GM23248 (cell line): ENCODE measurements around the gene RTRAF. TPM values are rescaled to one million over a fixed set of nuclear protein-coding genes. Genes with fewer than 3 reads are reported as not detected.

Experiments used
- DNase-seq: peaks from one replicate; pipeline ENCODE4 v3.0.0-alpha.2; 2015
- H2AFZ ChIP-seq: fragments of 200-600 bp; sonication (generic); 2 replicates; pipeline ENCODE4 v1.6.1; 2016; ENCODE audit warnings: antibody characterized with exemption
- H3F3A ChIP-seq: fragments of 200-600 bp; sonication (generic); 2 replicates; pipeline ENCODE4 v1.6.1; 2016; ENCODE audit warnings: mild to moderate bottlenecking, antibody characterized with exemption, mixed run types; ENCODE audit not compliant: insufficient read depth
- H3K27ac ChIP-seq: fragments of 200-600 bp; sonication (generic); 2 replicates; pipeline ENCODE4 v1.5.1; 2016; ENCODE audit warnings: mild to moderate bottlenecking
- H3K27me3 ChIP-seq: fragments of 200-600 bp; sonication (generic); replicated peaks from 2 replicates; pipeline ENCODE4 v1.6.1; 2016; ENCODE audit warnings: mild to moderate bottlenecking; ENCODE audit not compliant: insufficient read depth
- H3K36me3 ChIP-seq: fragments of 200-600 bp; sonication (generic); 2 replicates; pipeline ENCODE4 v1.6.1; 2016; ENCODE audit warnings: low read depth, mild to moderate bottlenecking
- H3K4me1 ChIP-seq: fragments of 200-600 bp; sonication (generic); 2 replicates; pipeline ENCODE4 v1.6.1; 2016; ENCODE audit warnings: mild to moderate bottlenecking; ENCODE audit not compliant: insufficient read depth
- H3K4me2 ChIP-seq: fragments of 200-600 bp; sonication (generic); one replicate; pipeline ENCODE4 v1.6.1; 2016; ENCODE audit warnings: mild to moderate bottlenecking; ENCODE audit not compliant: unreplicated experiment
- H3K4me3 ChIP-seq: fragments of 200-600 bp; sonication (generic); 2 replicates; pipeline ENCODE4 v1.5.1; 2016; ENCODE audit warnings: mild to moderate bottlenecking
- H3K79me2 ChIP-seq: fragments of 200-600 bp; sonication (generic); 2 replicates; pipeline ENCODE4 v1.6.1; 2016; ENCODE audit warnings: mild to moderate bottlenecking; ENCODE audit not compliant: insufficient read depth
- H3K9ac ChIP-seq: fragments of 200-600 bp; sonication (generic); 2 replicates; pipeline ENCODE4 v1.6.1; 2016; ENCODE audit warnings: mild to moderate bottlenecking
- H3K9me2 ChIP-seq: fragments of 200-600 bp; sonication (generic); 2 replicates; pipeline ENCODE4 v1.6.1; 2016; ENCODE audit warnings: mixed run types, mild to moderate bottlenecking, moderate library complexity; ENCODE audit not compliant: insufficient read depth
- H3K9me3 ChIP-seq: fragments of 200-600 bp; sonication (generic); one replicate; pipeline ENCODE4 v1.6.1; 2017; ENCODE audit warnings: low read depth
- H4K20me1 ChIP-seq: fragments of 200-600 bp; sonication (generic); 2 replicates; pipeline ENCODE4 v1.6.0; 2016; ENCODE audit not compliant: insufficient read depth
- EZH2 ChIP-seq: fragments of 200-600 bp; sonication (generic); IDR thresholded peaks from 2 replicates; pipeline ENCODE4 v1.6.1; 2018; ENCODE audit warnings: antibody characterized with exemption, mild to moderate bottlenecking; ENCODE audit not compliant: insufficient read depth, poor library complexity, severe bottlenecking
- EZH2phosphoT487 ChIP-seq: fragments of 200-600 bp; sonication (generic); IDR thresholded peaks from 2 replicates; pipeline ENCODE4 v1.6.1; 2018; ENCODE audit warnings: antibody characterized with exemption, moderate library complexity, mild to moderate bottlenecking, low read depth; ENCODE audit not compliant: insufficient read depth
- WGBS, 2 experiments: methylation state at CpG; one replicate each; pipeline ENCODE4 v1.1.6; 2015 to 2017; ENCODE audit warnings: low lambda C conversion rate in 2 of 2, low coverage in 1 of 2; ENCODE audit errors: missing lambda C conversion rate in 2 of 2; 5-methylcytosine and 5-hydroxymethylcytosine counted together
- in situ Hi-C: fragments of 300-500 bp; cut with MboI; formaldehyde crosslinking; loops from 2 replicates; pipeline ENCODE4 v1.15.0; 2020
- polyA plus RNA-seq: library from polyadenylated mRNA; unstranded; fragments of >200 nt; fragmentation: Nextera tagmentation; extraction: Ambion mirVana; gene quantifications from 2 replicates; pipeline ENCODE4 v1.2.1, GENCODE V29; 2016
- total RNA-seq: library from RNA; depleted of rRNA; stranded (reverse); fragments of >200 nt; shearing (Covaris generic); gene quantifications from 2 replicates; pipeline ENCODE4 v1.2.3, GENCODE V29; 2014

The RTRAF gene
- total and polyA plus RNA-seq, 2 experiments from 2014 or later = 99.9 to 270 TPM

DNA sequence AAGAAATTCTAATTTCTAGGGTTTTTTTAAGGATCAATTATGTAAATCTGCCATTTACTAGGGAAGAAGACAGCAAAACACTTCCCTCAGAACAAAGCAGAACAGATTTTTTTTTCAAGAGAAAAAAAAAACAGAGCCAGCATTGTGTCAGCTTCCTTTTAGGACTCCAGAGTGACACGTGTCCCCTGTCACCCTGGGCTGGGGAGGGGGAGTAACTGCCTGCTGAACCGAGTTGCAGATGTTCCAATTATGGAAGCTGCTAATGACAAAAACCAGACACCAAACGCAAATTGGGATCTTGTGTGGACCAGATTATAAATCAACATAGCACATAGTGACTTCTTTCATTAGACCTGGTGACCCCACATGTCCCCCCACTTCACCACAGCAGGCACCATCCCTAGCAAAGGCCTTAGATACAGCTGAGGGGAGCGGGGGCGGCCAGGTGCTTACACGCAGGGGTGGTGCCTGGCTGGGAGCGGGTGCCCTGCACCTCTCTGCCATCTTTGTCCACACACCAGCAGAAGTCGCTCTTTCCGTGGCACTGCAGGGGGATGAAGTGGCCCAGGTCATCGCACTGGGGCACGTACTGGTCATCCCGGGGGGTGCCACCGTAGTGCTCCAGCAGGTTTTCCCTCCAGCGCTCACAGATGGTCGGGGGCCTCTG is 25.4 kb downstream of the RTRAF start:
- TF ChIP-seq EZH2 (no peak), EZH2phosphoT487 (no peak)
- H3K9me2 ChIP-seq = no peaks in the 10 kb centered on the region
- in situ Hi-C loops = no loop called here
- no peaks in the 10 kb centered on the region for H3K4me1 ChIP-seq
- H4K20me1 ChIP-seq = no peaks in the 10 kb centered on the region
- peaks cover 6% of the 10 kb centered on the region for H3F3A ChIP-seq
- H3K27ac ChIP-seq = no peak overlapping the region
- H2AFZ ChIP-seq = no peak overlapping the region
- H3K9ac ChIP-seq = no peak overlapping the region
- H3K27me3 ChIP-seq = no peaks in the 10 kb centered on the region
- no peaks in the 10 kb centered on the region for H3K9me3 ChIP-seq
- no peak overlapping the region for H3K4me3 ChIP-seq
- H3K4me2 ChIP-seq = no peak overlapping the region
- no peaks in the 10 kb centered on the region for H3K79me2 ChIP-seq
- H3K36me3 ChIP-seq = 0 out of 2 replicates have a peak, but pooled peaks cover 18% of the 10 kb centered on the region
- no peak for DNase-seq
- 79% methylated on average over 15 of the region's 15 CpGs for WGBS, 2 experiments

GRCh38 chr14:52015411-52016030 is 26.2 kb downstream of the RTRAF start:
- in situ Hi-C loops = no loop called here
- WGBS, 2 experiments = 92 to 94% methylated on average over 8 of the region's 8 CpGs
- no peaks in the 10 kb centered on the region for H3K9me3 ChIP-seq
- no peaks in the 10 kb centered on the region for H3K9me2 ChIP-seq
- DNase-seq = peak; percentile 54
- no peak overlapping the region for H2AFZ ChIP-seq
- H3K36me3 ChIP-seq = 0 out of 2 replicates have a peak, but pooled peaks cover 11% of the 10 kb centered on the region
- no peaks in the 10 kb centered on the region for H3K27me3 ChIP-seq
- H3K4me3 ChIP-seq = no peak overlapping the region
- no peak for TF ChIP-seq EZH2phosphoT487
- TF ChIP-seq EZH2 = no peak
- H3F3A ChIP-seq = peaks cover 6% of the 10 kb centered on the region
- no peak overlapping the region for H3K9ac ChIP-seq
- H3K4me1 ChIP-seq = no peaks in the 10 kb centered on the region
- H3K79me2 ChIP-seq = no peaks in the 10 kb centered on the region
- H4K20me1 ChIP-seq = no peaks in the 10 kb centered on the region
- H3K4me2 ChIP-seq = no peak overlapping the region
- no peak overlapping the region for H3K27ac ChIP-seq

- Histone ChIP-seq H3K4me1 (peaks cover 4% of the 10 kb centered on the region; the same call in 1 of the 2 replicates), H3K4me2 (no peak overlapping the region), H3F3A (peaks cover 6% of the 10 kb centered on the region), H3K27ac (no peak overlapping the region), H3K4me3 (no peak overlapping the region), H3K79me2 (no peaks in the 10 kb centered on the region), H3K9me3 (no peaks in the 10 kb centered on the region), H3K27me3 (no peaks in the 10 kb centered on the region), H2AFZ (no peak overlapping the region), H4K20me1 (no peaks in the 10 kb centered on the region), H3K9ac (no peak overlapping the region), H3K36me3 (no peaks in the 10 kb centered on the region), H3K9me2 (no peaks in the 10 kb centered on the region)
- in situ Hi-C loops = no loop called here
- no peak for TF ChIP-seq EZH2
- TF ChIP-seq EZH2phosphoT487 = no peak
- no peak for DNase-seq
- 95 to 97% methylated on average over 4 of the region's 4 CpGs for WGBS, 2 experiments
These were observed 28.9 kb downstream of the RTRAF start for GRCh38 chr14:52018252-52018651.

DNA sequence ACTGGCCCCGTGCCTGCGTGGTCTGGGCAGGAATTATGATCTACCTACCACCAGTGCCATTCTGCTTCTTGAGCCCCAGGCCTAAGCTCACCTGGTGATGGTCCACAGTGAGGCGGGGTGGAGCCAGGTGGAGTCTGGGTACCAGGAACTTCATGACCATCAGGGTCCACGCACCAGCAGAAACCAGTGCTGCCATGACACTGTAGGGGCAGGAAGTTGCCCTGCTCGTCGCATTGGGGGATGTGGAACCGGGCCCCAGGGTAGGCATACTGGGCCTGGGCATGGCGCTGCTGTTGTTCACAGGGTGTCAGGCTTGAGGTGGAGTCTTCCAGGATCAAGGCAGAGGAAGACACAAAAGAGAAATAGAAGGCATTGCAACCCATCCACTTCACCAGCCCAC is 29.6 kb downstream of the RTRAF start:
- no peak overlapping the region for H2AFZ ChIP-seq
- peaks cover 11% of the 10 kb centered on the region for H3K4me1 ChIP-seq
- no peak for DNase-seq
- TF ChIP-seq EZH2 (no peak), EZH2phosphoT487 (no peak)
- no peak overlapping the region for H3K4me3 ChIP-seq
- H3K27me3 ChIP-seq = no peaks in the 10 kb centered on the region
- no peaks in the 10 kb centered on the region for H3K36me3 ChIP-seq
- H3K4me2 ChIP-seq = no peak overlapping the region
- no peak overlapping the region for H3K27ac ChIP-seq
- no peaks in the 10 kb centered on the region for H3K79me2 ChIP-seq
- no peaks in the 10 kb centered on the region for H3K9me2 ChIP-seq
- H4K20me1 ChIP-seq = no peaks in the 10 kb centered on the region
- H3K9ac ChIP-seq = no peak overlapping the region
- H3F3A ChIP-seq = peaks cover 9% of the 10 kb centered on the region
- in situ Hi-C loops = no loop called here
- 93 to 95% methylated on average over 8 of the region's 8 CpGs for WGBS, 2 experiments
- H3K9me3 ChIP-seq = no peaks in the 10 kb centered on the region
